ENCODE measurements around the gene ZNF814. TPM values are rescaled to one million over a fixed set of nuclear protein-coding genes. Genes with fewer than 3 reads are reported as not detected.
"Not testable (repeated sequence)": the region's sequence is repeated elsewhere in the genome, so short reads cannot be mapped to it uniquely, and the experiment has no call there.

Gene ZNF814
- total and polyA plus RNA-seq, 11 donors: 8.7 to 20.9 (median 10.5) TPM

DNA sequence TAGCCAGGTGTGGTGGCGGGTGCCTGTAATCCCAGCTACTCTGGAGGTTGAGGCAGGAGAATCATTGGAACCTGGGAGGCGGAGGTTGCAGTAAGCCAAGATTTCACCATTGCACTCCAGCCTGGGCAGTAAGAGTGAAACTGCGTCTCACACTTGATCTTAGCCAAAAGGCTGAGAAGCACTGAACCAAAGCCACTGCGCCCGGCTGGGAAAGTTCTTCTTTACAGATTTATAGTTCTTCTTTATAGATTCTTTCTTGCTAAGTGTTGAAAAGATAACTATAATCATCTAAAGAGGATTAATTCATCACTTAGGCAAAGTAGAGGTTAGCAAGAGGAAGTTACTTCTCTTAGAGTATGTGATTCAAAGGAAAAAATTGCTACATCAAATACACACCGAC lies 16.4 kb upstream of the ZNF814 start:
- Histone ChIP-seq H3K4me3 (no peak overlapping the region), H3K9me3 (peaks cover 0 to 50% (median 0%) of the 10 kb centered on the region in 12 donors), H3K27me3 (no peaks in the 10 kb centered on the region), H3K4me1 (peaks cover 0 to 8% (median 0%) of the 10 kb centered on the region in 12 donors), H3K36me3 (peaks cover 0 to 53% (median 24%) of the 10 kb centered on the region in 9 donors), H3K27ac (no peak overlapping the region)
- intact Hi-C loops (cut with DNase I): loop anchor here in 4 of 10 donors (10.0 kb wide), 2 partner anchors 160 to 800 kb away; partner anchors contain the start of gene ZNF776 (in 3 of the 4)
- no peak for ATAC-seq
- no peak for DNase-seq
- WGBS, 4 donors: 94 to 98% (median 95%) methylated on average over 6 of the region's 6 CpGs
- TF ChIP-seq POLR2A (IDR thresholded peaks at IDR 0.05): no peak
- no peak for TF ChIP-seq CTCF (IDR thresholded peaks at IDR 0.05)

DNA sequence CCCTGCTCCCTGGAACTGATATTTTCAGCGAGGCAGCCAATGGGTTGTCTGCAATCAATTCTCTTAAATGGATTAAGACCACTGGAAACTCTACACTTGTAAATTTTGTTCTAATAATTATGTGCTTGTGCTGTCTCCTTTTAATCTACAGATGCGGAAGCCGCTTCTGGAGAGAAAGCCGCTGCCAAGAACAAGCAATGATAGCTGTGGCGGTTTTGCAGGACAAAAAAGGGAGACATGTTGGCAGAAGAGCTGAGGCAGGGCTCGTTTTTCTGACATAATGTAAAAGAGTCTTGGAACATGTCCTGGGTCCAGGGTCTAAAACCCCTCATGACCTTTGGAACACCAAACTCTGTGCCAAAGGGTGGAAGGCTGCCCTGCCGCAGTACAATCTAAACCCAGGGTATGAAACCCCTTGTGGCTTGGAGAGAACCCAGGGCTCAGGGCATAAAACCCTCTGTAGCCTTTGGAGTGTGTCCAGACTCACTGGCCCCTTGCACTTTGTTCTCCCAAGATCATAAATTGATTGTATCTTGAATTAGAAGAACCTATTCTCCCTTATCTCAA lies 14.9 kb upstream of the ZNF814 start:
- intact Hi-C loops (cut with DNase I): loop anchor here in 7 of 10 donors (5.0 to 10.0 kb wide), 3 partner anchors 159 to 799 kb away; partner anchors contain the start of gene ZNF776 (in 3 of the 7)
- Histone ChIP-seq H3K4me3 (no peak overlapping the region), H3K4me1 (peaks cover 0 to 8% (median 0%) of the 10 kb centered on the region in 12 donors), H3K9me3 (peaks cover 0 to 41% (median 0%) of the 10 kb centered on the region in 12 donors), H3K36me3 (peaks cover 0 to 43% (median 14%) of the 10 kb centered on the region in 9 donors), H3K27ac (no peak overlapping the region), H3K27me3 (no peaks in the 10 kb centered on the region)
- ATAC-seq: no peak
- TF ChIP-seq POLR2A (IDR thresholded peaks at IDR 0.05) (no peak), CTCF (IDR thresholded peaks at IDR 0.05) (no peak)
- WGBS, 4 donors: 58 to 70% (median 64%) methylated on average over 7 of the region's 7 CpGs
- no peak for DNase-seq

- peaks cover 0 to 8% (median 0%) of the 10 kb centered on the region in 12 donors for H3K4me1 ChIP-seq
- peaks cover 0 to 18% (median 0%) of the 10 kb centered on the region in 9 donors for H3K36me3 ChIP-seq
- WGBS, 4 donors: 59 to 66% (median 66%) methylated on average over 5 of the region's 5 CpGs
- intact Hi-C loops (cut with DNase I): loop anchor here in 7 of 10 donors (5.0 to 10.0 kb wide), 3 partner anchors 156 to 796 kb away; partner anchors contain the start of gene ZNF776 (in 3 of the 7)
- ATAC-seq (no peak), DNase-seq (no peak)
- H3K27me3 ChIP-seq: no peaks in the 10 kb centered on the region
- no peak overlapping the region for H3K4me3 ChIP-seq
- TF ChIP-seq CTCF (IDR thresholded peaks at IDR 0.05) (no peak), POLR2A (IDR thresholded peaks at IDR 0.05) (no peak)
- peaks cover 0 to 21% (median 0%) of the 10 kb centered on the region in 12 donors for H3K9me3 ChIP-seq
- H3K27ac ChIP-seq: no peak overlapping the region
Observed at GRCh38 chr19:57900311-57900710, 11.5 kb upstream of the ZNF814 start.

GRCh38 chr19:57890706-57891105 lies 1.9 kb upstream of the ZNF814 start:
- DNase-seq, H3K27ac ChIP-seq, H3K9me3 ChIP-seq, ATAC-seq, H3K4me3 ChIP-seq, H3K36me3 ChIP-seq, H3K27me3 ChIP-seq: not testable (repeated sequence)
- peaks cover 0 to 22% (median 10%) of the 10 kb centered on the region in 12 donors for H3K4me1 ChIP-seq
- whole genome bisulfite sequencing, 4 donors: 33 to 52% (median 43%) methylated on average over 3 of the region's 3 CpGs
- intact Hi-C loops (cut with DNase I): loop anchor here in 2 of 10 donors (10.0 kb wide), 1 partner anchor 146 kb away; the partner anchor contains the start of gene ZNF776 (in 2 of the 2)
